Suppressor macrophage treated with lipopolysaccharide for 4 hours (primary cell): ENCODE data around the gene DRD4.
"Not testable (repeated sequence)": the region's sequence is repeated elsewhere in the genome, so short reads cannot be mapped to it uniquely, and the experiment has no call there.

Experiments used
- DNase-seq: peaks from one replicate; pipeline ENCODE4 v3.0.0-alpha.2; 2020

Gene DRD4

DNA sequence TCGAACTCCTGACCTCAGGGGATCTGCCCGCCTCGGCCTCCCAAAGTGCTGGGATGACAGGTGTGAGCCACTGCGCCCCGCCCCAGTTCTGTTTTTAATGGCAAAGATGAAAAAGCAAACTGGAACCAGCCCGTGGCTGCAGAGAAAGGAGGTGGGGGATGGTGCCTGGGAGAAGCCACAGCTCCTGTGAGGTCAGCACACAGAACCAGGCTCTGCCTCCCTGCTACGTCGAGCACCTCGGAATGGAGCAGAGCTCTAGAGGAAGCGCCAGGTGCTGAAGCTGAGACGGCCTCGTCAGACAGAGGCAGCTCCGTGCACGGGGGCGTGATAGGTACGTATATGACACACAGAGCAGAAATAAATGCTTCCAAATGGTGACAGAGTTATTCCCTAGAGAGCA, 8.5 kb downstream of the DRD4 start:
- no peak for DNase-seq

DNA sequence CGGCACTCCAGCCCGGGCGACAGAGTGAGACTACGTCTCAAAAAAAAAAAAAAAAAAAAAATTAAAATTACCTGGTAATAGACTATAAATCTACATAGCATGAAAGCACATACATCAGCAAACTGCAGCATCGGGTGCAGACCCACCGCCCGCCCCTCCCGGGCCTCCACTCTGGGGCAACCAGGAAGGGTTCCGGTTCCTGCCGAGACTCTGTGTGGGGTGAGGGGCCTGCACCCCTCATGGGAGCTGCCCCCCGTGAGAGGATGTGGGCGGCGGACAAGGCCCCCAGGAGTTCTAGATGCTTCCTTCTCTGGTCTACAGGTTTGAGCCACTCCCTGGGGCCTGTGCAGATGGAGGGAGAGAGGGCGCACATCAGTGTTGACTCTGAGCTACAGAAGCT, 9.1 kb downstream of the DRD4 start:
- DNase-seq: no peak

DNA sequence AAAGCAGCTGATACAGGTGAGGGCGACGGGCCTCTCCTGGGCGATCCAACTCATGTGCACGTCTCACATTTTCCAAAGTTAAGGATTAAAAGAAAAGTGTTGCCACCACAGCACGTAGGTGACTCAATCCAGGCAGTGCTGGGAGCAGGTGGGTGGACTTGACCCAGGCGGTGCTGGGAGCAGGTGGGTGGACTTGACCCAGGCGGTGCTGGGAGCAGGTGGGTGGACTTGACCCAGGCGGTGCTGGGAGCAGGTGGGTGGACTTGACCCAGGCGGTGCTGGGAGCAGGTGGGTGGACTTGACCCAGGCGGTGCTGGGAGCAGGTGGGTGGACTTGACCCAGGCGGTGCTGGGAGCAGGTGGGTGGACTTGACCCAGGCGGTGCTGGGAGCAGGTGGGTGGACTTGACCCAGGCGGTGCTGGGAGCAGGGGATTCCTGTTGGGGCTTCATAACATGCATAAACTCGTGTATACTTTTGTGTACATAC, 10.6 kb downstream of the DRD4 start:
- not testable (repeated sequence) for DNase-seq

DNA sequence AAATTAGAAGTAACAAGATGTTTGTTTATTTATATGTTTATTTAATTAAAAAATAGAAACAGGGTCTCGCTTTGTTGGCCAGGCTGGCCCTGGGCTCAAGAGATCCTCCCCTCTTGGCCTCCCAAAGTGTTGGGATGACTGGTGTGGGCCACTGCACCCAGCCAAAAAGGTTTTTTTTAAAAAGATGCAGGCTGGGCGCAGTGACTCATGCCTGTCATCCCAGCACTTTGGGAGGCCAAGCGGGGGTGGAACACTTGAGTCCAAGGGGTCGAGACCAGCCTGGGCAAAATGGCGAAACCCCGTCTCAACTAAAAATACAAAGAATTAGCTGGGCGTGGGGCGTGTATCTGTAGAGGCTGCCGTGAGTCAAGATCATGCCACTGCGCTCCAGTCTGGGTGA, 13.4 kb downstream of the DRD4 start:
- DNase-seq: no peak

DNA sequence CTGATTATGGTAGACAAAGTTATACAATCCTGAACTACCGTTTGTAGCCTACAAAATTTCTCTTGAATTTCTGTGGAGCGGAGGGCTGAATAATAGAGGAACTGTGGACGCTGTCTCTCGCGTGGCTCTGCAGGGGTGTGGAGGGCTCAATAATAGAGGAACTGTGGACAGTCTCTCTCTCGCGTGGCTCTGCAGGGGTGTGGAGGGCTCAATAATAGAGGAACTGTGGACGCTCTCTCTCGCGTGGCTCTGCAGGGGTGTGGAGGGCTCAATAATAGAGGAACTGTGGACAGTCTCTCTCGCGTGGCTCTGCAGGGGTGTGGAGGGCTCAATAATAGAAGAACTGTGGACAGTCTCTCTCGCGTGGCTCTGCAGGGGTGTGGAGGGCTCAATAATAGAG, 16.1 kb downstream of the DRD4 start:
- not testable (repeated sequence) for DNase-seq

DNA sequence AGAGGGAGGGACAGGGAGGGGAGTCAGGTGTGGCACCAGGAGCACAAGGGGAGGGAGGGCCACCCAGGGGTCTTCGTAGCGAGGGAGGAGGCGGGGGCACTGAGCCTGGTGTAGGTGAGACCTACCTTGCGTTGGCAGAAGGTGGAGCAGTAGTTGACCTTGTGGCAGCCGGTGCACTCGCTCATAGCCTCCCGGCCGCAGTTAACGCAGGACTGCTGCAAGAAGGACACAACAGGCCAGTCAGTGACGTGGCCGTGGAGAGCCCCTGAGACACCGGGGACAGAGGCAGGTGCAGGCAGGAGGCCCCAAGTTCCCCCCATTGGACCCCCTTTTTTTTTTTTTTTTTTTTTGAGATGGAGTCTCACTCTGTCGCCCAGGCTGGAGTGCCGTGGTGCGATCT, 16.8 kb downstream of the DRD4 start:
- no peak for DNase-seq

DNA sequence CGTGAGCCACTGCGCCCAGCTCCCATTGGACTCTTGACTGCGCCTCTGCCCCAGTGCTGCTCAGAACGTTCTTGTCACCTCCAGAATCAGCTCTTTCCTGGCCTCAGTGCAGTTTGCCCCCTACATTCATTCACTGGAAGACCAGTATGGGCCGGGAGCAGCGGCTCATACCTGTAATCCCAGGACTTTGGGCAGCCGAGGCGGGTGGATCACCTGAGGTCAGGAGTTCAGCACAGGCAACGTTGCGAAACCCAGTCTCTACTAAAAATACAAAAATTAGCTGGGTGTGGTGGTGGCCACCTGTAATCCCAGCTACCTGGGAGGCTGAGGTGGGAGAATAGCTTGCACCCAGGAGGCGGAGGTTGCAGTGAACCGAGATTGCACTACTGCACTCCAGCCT, 17.4 kb downstream of the DRD4 start:
- DNase-seq: not testable (repeated sequence)

DNA sequence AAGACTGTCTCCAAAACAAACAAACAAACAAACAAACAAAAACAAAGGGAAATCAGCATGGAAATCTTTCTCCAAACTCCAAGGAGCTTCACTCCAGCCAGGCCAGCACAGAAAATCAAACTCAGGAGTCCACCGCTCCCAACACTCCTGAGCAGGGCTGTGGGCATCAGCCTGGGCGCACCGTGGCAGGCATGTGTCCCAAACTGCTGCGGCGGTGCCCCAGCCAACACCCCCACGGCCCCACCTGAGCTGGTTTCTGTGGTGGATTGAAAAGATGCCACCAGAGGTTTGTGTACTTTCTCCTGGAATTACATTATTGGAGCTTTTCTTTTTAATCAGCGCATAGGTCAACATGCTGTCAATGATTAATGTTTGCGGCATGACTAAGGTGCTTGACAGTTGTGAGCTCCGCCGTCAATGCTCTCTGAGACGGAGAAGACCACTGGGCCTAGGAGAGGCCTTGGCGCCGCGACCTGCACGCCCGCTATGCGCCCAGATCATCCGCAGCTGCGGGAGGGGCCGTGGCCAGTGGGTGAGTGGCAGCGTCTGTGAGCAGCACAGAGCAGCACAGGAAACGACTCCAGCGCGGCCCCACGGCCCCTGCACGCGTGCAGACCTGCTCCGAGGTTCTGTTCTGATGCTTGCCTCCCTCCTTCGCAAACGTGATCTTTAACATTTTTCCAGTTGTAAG, 18.1 kb downstream of the DRD4 start:
- no peak for DNase-seq

DNA sequence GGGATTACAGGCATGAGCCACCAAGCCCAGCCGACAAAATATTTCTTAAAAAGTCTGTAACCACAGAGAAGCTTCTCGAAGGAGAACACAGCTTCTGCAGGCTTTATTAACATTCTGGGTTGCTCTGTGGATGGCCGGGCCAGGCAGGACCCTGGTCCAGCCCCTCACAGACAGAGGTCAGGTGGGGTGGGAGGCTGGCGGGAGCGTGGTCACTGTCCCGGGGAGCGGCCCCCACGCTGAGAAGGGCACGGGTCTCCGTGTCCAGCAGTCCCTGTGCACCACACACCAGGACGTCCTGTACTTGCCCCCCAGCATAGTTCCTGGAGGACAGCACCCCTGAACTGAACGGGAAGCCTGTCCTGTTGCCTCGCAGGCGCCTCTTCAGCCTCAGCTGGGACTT, 19.4 kb downstream of the DRD4 start:
- no peak for DNase-seq

DNA sequence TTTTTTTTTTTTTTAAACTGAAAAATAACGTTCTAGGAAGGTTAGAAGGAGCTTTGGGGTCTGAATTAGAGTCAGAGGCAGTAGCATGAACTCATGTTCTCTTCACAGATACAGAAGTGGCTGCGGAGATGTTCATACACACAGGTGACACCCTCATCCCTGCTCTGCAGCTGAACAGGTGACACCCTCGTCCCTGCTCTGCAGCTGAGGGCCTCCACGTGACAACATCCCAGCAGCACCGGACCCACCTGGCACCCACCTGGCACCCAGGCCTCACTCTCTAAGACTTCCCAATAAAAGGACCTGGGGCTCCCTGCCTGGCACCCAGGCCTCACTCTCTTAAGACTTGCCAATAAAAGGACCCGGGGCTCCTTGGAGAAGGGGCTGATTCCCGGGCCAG, 19.8 kb downstream of the DRD4 start:
- DNase-seq: no peak

DNA sequence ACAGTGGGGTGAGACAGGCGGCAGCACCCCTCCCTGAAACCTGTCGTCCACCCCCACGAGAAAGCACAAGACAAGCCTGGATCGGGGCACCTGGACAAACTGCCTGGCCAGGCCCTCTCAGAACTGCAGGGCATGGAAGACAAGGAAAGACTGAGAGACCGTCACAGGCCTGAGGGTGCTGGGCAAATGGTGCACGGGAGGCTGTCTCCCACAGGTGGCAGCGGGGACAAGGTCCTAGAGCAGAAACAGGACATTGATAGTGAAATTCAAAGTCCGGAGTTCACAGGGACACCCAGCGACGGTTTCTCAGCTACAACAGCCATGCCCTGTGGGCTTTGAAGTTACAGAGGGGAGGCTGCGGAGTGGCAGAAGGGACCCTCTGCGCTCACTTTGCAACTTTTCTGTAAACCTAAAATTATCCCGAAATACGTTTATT, 20.6 kb downstream of the DRD4 start:
- DNase-seq: no peak

DNA sequence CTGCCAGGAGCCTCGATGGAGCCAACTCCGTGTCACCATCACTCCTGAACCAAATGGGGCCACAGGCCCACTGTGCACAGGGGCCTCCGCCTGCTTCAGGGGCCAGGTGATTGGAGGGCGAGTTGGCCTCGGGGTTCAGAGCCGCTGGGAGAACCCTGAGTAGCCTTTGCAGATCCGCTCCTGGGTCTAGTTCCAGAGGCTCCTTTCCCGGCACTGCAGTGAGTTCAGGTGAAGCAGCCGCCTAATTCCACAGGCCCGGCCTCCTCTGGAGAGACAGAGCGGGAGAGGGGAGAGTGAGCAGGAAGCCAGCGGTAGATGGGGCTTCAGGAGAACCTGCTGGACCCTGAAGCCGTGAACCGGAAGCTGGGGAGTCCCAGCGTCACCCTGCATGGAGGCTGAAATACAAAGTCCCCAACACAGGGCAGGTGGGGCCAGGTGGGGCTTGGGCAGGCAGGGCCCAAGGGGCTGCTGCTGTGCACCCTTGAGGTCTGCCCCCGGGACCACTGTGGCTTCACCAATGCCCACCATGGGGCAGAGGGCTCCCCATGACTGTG, 22.5 kb downstream of the DRD4 start:
- no peak for DNase-seq

DNA sequence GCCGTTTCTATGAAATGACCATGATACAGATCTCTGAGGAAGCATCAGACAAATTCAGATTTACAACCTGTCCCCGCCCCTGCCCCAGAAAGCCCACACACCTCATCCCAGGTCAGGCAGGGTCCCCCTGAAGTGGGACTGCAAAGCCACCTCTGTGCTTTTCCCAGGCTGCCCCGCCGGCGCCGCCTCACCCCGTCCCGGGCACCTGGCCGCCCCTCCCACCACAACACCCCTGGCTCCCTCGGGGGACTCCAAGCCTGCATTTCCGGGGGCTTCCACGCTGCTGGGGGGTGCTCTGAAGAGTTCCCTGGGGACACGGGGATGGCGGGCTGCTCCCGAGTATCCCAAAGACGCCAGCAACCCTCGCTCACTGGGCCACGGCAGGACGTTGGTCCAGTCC, 23.2 kb downstream of the DRD4 start:
- DNase-seq: no peak

DNA sequence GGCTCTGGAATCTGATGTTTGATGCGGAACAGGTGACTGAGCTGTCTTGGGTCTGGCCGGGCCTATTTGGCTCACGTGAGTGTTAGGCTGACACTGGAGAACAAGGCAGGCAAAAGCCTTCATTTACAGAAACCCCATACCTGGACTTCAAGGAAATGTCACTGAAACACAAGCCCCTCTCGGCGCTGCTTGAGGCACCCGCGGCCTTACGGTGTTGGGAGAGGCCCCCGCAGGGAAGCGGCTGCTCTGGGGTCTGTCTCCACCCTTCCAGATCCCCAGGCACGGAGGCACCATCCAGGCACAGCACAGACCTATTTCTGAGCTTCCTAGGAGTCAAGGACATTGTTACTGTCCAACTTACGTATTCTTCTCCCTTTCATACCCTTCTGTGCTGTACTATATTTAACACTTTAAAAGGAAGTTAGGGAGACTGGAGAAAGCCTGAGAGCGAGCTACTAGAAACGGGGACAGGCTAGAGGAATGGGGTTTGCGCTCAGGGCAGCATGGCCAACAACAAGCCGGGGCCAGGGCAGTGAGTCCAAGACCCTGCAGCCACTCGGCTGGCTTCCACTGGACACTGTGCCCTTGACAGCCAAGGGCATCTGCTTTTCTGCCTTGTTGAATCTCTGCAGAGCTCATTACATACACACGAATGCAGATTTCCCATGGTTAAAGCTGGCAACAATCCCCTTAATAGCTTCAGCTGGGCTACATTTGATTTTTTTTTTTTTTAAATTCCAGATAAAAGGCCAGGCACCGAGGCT, 23.8 kb downstream of the DRD4 start:
- no peak for DNase-seq

DNA sequence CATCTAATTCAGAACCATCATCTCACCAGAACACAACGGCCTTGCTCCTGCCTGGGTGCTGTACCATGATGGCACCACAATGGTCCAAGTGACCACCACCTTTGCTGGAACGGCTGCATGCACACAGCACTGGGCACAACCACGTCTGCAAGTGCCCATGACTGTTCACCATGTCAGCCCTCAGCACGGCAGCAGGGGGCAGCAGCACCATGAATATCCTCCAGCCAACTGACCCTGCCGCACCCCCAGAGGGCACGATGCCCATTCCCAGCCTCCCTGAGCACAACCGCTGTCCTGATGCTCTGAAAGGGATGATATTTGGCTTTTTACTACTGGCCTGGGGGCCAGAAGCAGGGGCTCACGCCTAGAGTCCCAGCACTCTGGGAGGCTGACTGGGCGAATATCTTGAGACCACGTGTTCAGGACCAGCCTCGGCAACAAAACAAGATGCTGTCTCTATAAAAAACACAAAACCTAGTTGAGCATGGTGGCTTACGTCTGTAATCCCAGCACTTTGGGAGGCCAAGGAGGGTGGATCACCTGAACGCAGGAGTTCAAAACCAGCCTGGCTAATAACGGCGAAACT, 25.7 kb downstream of the DRD4 start:
- peak; percentile 73 for DNase-seq

DNA sequence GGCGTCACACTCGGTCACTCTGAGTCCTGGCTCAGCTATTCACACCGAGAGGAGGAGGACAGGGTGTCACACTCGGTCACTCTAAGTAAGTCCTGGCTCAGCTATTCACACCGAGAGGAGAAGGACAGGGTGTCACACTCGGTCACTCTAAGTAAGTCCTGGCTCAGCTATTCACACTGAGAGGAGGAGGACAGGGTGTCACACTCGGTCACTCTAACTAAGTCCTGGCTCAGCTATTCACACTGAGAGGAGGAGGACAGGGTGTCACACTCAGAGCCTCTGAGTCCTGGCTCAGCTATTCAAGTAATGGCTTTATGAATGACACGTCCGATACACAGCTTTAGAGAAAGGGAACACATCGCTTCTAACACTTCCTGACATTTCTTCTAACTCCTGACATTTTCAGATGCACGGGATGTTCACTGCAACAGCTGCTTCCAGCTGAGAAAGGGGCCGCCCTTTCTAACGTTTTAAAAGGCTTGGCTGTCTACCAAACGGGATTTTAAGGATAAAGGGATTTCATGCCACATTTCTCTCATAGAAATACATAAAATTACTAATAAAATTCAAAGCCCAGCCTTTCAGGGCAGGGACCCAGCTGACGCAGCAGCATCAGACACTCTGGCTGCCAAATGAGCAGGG, 28.1 kb downstream of the DRD4 start:
- DNase-seq: no peak

DNA sequence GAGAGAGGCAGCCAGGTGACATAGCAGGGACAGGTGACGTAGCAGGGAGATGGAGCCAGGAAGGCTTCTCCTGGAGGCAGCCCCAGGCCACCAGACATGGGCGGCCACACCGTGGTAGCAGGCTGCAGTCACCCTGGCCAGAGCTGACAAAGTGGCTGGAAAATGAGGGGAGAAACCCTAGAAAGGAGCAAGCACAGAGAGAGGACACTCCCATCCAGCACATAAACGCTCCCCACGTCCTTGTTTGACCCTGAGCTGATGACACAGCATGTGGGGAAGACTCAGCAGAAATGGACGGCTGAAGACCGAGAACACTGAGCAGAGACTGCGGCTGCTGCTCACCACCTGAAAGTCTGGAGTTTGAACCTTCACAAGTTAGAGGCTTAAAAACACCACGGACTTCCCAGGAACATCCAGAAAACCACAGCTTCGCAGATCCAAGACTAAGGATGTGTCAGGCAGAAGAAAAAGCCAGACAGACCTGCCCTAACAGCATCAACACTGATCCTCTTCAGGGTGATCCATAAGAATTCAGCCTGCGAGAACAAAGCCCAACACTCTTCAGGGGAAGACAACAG, 28.7 kb downstream of the DRD4 start:
- DNase-seq: peak; percentile 11

DNA sequence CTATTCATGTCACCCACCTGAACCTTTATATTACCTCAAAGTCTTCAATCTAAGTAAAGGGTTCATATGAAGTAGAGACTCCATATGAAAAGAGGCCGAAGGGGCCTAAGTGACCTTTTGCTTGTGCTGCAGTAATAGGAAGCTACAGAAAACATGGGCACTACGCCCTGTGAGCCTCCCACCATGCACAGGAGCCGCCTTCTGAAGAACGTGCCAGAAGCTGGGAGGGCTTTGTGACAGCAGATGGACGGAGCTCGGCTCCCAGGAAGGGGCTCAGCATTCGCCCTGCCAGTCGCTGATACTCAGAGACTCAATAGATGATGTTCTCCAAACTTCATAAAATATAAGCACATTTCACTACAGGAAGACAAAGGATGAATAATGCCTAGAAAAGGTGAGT, 36.8 kb downstream of the DRD4 start:
- no peak for DNase-seq

DNA sequence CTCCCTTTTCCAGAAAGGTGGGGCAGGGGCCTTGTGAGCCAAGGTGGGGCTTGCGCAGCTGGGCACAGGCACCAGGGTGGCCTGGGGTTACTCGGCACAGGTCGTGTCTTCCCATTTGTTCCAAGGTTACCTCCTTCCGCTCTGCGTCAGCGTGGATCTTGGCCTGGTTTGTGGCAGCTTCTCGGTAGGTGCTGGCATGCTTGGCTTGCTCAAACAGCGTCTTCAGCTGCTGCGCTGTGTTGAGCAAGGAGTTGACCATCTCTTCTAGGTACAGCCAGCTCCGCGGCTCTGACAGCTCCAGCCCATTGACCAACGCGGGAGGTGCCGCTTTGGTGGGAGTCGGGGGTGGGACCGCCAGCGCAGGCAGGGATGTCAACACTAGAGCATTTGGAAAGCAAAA, 37.3 kb downstream of the DRD4 start:
- DNase-seq: no peak

DNA sequence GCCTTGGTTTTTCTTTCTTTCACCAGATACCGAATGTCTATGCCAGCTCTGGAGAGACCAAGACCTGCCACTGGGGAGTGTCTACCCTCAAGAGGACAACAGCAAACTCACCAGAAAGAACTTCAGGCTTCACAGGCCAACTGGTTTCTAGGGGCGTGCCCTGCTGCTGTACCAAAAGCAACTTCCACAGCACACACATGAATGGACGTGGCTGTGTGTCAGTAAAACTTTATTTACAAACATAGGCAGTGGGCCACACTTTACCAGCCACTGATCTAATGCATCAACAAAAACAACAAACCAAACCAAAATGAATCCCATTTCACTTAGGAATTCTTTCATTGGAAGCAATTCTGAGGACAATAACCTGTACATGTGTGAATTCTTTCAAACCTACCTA, 41.2 kb downstream of the DRD4 start:
- no peak for DNase-seq

DNA sequence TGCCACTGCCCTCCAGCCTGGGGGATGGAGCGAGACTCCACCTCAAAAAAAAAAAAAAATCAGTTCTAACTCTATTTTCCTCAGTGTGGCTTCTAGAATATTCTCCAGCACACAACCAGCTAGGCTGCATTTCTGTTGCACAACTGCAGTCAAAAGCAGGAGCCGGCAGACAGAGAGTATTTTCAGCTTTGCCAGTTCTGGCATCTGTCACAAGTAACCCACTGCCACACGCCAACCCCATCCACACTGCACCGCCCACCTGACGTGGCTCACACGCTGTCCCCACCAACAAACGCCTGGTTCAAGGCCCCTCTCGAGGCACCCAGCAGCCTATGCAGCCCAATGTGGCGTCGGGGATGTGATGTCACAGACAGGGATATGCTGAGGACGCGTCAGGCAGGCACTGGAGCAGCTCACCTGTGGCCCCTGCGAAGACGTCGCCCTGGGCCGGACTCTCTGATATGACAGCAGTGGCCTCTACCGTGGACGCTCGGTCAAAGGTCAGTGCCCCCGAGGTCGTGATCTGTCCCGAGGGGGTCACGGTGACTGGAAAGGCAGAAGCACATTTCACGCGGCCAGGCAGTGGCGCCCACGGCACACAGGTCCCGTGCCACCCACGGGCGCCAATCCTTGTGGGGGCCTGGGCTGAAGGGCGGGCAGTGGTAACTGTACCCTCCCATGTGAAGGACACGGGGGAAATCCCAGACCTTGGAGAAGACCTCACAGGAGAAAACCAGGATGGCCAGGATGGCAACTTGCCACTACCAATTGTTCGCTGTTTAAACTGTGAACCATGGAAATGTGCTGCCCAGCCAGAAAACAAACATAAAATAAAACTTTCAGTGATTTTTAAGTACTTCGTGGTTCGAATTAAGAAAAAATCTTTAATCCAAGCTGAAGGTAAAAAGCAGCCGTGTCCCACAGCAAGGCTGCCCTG, 42.5 kb downstream of the DRD4 start:
- no peak for DNase-seq

DNA sequence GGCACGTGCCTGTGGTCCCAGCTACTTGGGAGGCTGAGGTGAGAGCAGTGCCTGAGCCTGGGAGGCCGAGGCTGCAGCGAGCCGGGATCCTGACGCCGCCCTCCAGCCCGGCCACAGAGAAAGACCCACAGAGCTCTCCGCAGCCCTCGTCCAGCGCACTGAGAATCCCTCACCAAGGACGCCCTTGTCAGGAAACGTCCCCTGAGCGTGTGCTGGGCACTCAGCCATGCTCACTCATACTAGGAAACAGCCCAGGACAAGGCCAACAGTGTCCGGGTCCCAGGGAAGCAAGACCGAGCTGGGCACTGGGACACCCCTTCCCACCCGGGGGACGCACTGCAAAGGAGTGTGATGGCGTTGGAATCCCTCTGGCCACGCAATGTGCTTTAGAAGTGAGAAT, 43.4 kb downstream of the DRD4 start:
- DNase-seq: no peak
